ENCODE data around the gene OTC.

Gene OTC

DNA sequence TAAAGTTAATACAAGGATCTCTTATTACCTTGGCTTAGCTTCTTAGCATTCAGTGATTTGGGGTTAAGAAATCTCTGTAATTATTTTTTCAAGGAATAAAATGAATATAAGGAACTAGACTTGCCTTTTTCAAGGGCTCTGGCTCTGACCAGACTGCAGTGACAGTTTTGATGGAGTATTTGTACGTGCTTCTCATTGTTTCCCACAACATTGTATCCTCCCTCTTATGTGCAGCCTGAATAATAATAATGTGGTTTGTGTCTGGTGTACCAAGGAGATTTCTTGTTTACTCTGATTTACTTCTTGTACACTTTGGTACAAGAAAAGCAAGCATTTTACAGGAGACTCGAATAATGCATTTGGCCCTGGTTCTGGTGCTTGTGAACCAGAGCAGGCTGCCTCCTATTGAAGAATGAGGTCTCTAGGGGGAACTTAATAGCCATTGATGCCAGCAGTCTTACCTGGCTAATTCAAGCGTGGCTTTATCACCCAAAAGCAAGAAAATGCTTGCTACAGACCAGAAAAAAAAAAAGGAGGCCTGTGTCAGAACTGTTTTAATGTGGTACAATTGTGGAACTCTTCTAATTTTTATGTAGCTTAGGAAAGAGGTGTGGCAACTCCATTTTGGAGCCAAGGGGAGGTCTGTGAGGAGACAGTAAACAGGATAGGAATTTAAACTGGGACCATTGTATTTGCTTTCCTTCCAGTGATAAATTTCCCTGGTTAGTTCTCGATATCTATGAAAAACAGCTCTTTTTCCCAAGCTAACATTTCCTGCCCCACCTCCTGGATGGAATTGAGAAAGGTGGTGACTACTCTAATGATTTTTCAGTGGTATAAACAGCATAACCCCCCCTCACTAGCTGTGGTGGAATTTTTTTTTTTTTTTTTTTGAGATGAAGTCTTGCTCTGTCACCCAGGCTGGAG lies 5.6 kb downstream of the OTC start:
- no peak for DNase-seq

- DNase-seq, result no peak
Observed at GRCh38 chrX:38363046-38363445, 10.6 kb downstream of the OTC start.

GRCh38 chrX:38365954-38366353 lies 13.6 kb downstream of the OTC start:
- DNase-seq, result no peak

DNA sequence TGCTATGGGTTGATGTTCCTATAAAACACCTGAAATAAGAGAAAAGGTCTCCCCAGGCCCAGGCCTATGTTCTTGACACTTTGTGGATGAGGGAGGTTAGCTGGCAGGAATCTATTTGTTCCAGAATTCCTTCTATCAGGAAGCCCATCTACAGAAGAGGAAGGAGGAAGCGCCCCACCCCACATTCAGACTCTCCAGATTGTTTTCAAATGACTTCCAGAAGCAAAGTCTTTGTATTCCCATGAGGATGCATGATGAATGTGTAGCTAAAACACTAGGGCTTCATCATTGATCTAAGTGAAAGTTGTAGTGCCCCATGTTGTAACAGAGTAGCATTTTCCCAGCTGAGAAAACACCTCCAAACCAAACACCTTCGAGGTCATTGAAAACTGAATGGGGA lies 16.4 kb downstream of the OTC start:
- DNase-seq, result no peak

- no peak for DNase-seq
Observed at GRCh38 chrX:38371641-38372040, 19.2 kb downstream of the OTC start.

DNA sequence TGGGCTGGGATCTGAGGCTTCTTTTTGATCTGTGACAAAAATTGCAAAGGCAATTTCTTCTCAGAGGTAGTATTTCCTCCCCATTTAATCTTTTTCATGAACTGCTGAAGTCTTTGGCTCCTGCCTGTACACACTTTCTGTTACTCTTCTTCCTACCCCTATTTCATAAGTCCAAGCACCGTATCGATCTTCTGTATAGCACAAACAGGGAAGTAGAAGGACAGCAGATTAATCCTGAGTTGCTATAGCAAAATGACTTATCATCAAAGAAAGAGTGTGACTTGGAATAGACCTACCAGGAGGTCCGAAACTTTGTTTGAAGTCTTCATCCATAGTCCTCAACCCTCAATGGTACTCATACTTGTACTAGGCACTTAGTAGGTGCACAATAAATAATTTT lies 22.0 kb downstream of the OTC start:
- no peak for DNase-seq

DNA sequence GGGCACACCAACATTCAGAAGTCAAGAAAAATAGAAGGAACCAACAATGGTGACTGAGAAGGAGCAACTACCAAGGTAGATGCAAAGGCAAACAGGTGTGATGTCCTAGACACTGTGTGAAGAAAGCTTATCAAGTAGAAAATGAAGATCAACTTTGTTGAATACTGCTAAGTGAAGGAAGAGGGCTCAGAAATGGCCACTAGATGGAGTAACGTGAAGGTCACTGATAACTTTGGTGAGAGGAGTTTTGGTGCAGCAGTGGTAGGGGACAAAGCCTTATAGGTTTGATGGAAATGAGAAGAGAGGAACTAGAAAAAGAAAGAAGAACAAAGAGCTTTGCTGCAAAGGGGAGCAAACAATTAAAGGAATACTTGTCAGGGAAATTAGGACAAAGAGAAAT lies 23.5 kb downstream of the OTC start:
- DNase-seq, result peak; percentile 11

GRCh38 chrX:38376747-38377146 lies 24.3 kb downstream of the OTC start:
- DNase-seq, result no peak

DNA sequence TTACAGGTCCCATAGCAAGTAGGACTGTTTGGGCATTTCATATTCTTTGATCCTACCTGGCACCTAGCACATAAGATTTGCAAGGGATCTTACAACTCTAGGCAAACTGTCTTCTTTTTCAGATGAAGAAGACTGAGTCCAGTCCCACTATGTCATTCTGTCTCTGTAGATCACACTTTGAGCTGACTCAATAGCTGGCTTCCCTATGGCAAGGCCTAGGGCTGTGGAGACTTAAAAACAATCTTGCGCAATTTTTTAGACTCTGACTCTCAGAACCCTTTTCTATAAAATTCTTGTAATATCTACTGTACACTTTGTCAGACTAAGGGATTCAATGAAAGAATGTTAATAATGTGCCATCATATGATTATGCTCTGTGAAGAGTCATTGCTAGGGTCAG lies 26.7 kb downstream of the OTC start:
- no peak for DNase-seq

- no peak for DNase-seq
Observed at GRCh38 chrX:38382663-38383062, 30.3 kb downstream of the OTC start.

DNA sequence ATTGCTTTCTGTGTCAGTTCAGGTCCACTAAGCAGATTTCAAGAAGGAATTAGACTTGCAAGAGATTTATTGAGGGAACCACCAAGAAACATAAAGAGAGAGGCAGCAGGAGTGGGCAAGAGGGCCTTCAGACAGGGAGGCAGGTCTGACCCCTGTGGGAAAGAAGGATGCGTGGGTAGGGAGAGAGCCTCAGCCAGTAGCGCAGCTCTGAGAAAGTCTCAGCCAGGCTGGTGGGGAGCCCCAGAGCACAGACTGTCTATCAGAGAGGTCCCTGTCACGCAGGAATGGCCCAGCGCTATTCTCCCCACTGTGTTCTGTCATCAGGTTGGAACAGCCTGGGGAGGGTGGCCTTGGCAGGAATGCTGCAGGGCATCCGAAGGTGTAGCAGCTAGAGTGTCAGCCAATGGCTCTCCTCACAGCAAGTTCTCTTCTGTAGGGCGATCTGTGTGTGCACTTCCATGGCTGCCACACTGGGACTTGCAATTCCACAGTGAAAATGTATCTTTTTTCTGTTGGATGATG lies 48.0 kb downstream of the OTC start:
- DNase-seq, result no peak

GRCh38 chrX:38402118-38402517 lies 49.7 kb downstream of the OTC start:
- DNase-seq, result no peak

GRCh38 chrX:38403834-38404233 lies 51.4 kb downstream of the OTC start:
- no peak for DNase-seq

- DNase-seq, result no peak
Observed at GRCh38 chrX:38407126-38407525, 54.7 kb downstream of the OTC start.

DNA sequence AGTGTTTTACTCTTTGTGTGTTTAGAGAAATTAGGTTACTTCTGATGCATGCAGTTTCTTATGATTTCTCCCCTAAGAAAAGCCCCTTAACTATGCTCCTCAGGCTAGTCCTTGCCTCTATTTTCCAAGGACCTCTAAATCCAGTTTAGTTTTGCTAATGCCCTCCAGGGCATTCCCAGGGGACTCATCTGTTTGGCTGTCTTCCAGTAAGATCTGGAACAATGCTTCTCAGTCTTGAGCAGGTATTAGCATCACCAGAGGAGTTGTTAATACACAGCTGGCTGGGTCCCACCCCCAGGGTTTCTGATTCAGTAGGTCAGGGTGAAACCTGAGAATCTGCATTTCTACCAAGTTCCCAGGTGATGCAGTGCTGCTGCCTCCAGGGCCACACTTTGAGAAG lies 56.9 kb downstream of the OTC start:
- DNase-seq, result no peak

DNA sequence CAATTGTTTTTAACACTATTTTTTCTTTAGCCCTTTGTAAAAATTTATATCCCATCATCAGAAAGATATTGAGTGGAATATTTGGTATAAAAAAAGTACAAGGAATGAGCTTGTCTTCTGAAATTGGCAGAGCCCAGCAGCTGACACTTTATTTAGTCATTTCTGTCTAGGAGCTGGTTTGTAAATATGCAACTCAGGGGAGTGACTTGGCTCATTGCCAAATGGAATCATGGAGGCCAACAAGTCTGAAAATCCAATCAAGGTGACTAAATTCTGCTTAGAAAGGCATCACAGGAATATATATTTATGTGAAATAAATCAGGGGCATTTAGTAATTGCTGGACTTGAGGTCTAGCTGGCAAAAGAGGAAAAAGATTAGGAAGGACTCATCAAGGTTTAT lies 74.4 kb downstream of the OTC start:
- DNase-seq, result no peak

DNA sequence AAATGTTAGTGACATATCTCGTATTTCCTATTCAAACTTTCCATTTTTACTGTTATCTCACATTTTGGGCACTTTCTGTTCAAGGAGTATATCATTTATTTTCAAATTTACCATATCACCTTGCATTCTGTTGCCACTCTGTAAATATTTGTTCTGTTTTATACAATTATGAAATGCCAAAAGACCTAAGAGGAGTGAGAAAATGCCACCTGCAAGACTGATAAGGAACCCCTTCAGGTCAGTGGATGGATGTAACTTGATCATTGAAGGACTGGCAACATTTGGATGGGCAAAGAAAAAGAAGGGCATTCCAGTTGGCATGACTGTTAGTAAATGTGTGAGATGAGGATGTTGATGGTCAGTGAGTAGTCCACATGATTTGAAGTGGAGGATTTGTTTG lies 79.1 kb downstream of the OTC start:
- DNase-seq, result no peak

DNA sequence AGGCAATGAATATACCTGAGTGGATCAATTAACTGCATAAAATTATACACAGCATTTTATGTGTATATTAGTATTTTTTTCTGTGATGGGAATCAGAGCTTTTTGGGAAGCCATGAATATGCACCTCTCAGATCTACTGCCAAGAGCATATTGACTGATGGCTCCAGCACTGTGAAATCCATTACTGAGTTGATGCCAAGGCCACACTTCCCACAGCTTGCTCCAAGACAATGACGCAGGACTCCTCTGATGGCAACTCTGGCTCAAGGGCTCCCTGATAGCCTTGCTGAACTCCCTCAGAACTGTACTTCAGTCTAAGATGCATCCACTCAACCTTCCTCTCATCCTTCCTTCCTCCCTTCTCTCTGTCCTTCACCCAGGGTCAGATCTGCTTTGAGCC lies 82.7 kb downstream of the OTC start:
- no peak for DNase-seq

DNA sequence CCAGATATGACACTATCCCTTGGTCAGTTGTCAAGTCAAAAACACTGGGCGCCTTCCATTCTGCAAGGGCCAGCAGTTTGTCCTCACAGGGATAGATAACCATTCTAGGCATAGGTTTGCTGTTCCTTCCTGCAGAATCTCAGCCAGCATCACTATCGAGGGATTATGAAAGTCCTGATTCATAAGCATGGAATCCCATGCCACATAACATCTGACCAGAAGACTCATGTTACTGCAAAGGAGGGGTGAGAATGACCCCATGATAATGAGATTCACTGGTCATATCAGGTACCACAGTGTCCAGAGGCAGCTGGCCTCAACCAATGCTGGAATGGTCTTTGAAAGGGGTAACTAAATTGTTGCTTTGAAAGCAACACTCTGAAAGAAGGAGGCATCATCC lies 84.7 kb downstream of the OTC start:
- DNase-seq, result no peak

DNA sequence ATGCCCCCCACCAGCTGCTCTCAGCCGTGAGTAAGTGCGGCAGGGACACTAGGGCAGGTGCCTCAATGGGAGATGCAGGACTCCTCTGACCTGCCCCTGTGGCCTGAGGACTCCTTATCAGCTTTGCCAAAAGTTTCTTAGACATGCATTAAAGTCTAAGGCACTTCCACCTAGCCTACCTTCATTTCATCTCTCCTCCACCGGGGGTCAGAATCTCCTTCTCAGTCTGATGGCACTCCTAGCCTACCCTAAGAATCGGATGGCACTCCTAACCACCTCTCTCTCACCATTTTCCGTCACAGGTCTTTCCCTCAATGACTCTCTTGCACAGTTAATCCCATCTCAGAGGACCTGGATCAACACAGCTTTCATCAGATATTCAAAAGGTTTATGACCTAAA lies 85.9 kb downstream of the OTC start:
- no peak for DNase-seq

- DNase-seq, result no peak
Observed at GRCh38 chrX:38452603-38453002, 100.2 kb downstream of the OTC start.

DNA sequence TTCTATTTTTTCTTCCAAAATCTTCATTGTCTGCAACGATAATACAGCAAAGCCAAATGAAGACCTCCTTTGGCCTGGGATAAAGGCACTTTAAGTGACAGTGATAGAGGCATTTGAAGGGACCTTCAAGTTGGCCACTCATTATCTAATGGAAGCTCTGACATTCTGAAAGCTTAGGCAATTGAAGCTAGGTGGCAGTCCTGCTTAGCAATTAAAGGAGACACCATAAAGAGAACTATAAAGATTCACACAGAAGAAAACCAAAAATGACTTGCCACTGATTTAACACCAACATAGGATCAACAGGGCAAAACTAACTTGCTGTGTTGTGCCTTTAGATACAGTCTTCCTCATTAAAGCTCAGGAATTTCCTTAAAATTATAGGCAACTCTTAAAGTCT lies 105.7 kb downstream of the OTC start:
- no peak for DNase-seq

DNA sequence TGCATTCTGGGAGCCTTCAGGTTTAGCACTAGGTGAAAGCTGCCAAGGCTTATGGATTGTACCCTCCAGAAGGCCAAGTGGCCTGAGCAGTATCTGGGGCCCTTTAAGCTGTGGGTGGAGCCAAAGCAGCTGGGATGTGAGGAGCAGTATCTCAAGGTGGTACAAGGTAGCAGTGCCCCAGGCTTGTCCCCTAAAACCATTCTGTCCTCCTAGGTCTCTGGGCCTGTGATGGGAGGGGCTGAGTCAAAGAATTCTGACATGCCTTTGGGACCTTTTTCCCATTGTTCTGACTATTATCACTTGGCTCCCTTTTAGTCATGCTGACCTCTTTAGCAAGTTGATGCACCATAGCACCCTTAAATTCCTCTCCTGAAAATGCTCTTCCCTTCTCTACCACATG lies 109.9 kb downstream of the OTC start:
- DNase-seq, result no peak

GRCh38 chrX:38465686-38466085 lies 113.3 kb downstream of the OTC start:
- no peak for DNase-seq

DNA sequence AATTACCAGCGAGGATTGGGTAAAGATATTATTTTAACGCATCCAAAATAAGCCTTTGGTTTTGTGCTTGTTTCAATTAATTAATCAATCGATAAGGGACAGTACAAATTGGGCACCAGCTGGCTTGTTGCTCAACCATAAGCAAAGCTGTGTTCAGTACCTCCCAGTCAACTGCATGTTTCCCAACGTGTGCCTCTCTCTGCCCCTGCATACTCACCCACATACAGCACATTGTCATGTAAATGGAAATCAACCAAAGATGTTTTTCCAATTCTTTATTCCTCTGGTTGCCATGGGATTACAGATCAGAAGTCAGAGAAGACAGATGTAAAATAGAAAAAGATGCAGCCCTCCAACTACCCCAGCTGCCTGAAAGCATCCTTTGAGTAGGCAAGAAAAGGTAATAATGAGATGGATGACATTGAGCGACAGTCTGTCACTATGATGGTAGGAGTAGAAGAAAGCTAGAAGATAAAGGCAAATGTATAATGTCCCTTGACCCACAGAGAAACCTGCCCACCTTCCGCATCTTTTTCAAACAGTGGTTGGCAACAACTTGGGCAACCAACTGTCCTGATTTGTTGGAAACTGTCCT lies 116.3 kb downstream of the OTC start:
- DNase-seq, result no peak

Data from activated CD4-positive, alpha-beta T cell treated with anti-CD3 and anti-CD28 coated beads, Interleukin-2, Interleukin-6, amounts not matched to agents 100 ng/mL and 50 ng/mL, durations not matched to agents 16 hours and 8 hours (primary cell).